Breast epithelium (tissue), 4 donors: ENCODE results near the gene PLCG2. TPM values are rescaled to one million over a fixed set of nuclear protein-coding genes. Genes with fewer than 3 reads are reported as not detected.

Experiments
- DNase-seq, 2 donors: peaks; one replicate each; pipeline ENCODE4 v3.0.0-alpha.2; 2019; ENCODE audit warnings: low spot score in 2 of 2
- H3K27ac ChIP-seq, 2 donors: fragments of 200-600 bp; sonication (generic) in 1 of 2; one replicate each; pipeline ENCODE4 v1.5.1; 2016 to 2019; ENCODE audit warnings: mild to moderate bottlenecking in 1 of 2
- H3K27me3 ChIP-seq, 2 donors: fragments of 200-600 bp; sonication (generic) in 1 of 2; one replicate each; pipeline versions ENCODE4 v1.5.1 to v1.6.0; 2017 to 2019; ENCODE audit warnings: control low read depth in 1 of 2, mild to moderate bottlenecking in 1 of 2
- H3K36me3 ChIP-seq: fragments of 200-600 bp; one replicate; pipeline ENCODE4 v1.5.1; 2019
- H3K4me1 ChIP-seq, 2 donors: fragments of 200-600 bp; sonication (generic); one replicate each; pipeline ENCODE4 v1.5.1; 2016 to 2019; ENCODE audit warnings: control low read depth in 1 of 2
- H3K4me3 ChIP-seq, 3 donors: fragments of 200-600 bp; sonication (generic); 1 replicate in 2 of 3; 2 replicates in 1 of 3; pipeline ENCODE4 v1.5.1; 2016 to 2019; ENCODE audit warnings: mild to moderate bottlenecking in 3 of 3, moderate library complexity in 2 of 3
- H3K9me3 ChIP-seq, 2 donors: fragments of 200-600 bp; sonication (generic) in 1 of 2; one replicate each; pipeline ENCODE4 v1.5.1; 2016 to 2019; ENCODE audit warnings: control low read depth in 1 of 2
- CTCF ChIP-seq, 3 donors: fragments of 450-650 bp; IDR thresholded peaks; one replicate each; pipeline ENCODE4 v1.5.1; 2016 to 2017; ENCODE audit warnings: antibody characterized with exemption in 3 of 3, mild to moderate bottlenecking in 3 of 3, moderate library complexity in 3 of 3
- POLR2A ChIP-seq: fragments of 450-650 bp; IDR thresholded peaks from one replicate; pipeline ENCODE4 v1.6.1; 2016; ENCODE audit warnings: antibody characterized with exemption, mild to moderate bottlenecking, moderate library complexity
- POLR2AphosphoS5 ChIP-seq, 3 donors: sonication (generic); formaldehyde crosslinking; IDR thresholded peaks; one replicate each; pipeline ENCODE4 v1.6.1; 2017; ENCODE audit warnings: antibody characterized with exemption in 3 of 3
- intact Hi-C: fragments of 100-400 bp; cut with DNase I; formaldehyde crosslinking; loops from one replicate; pipeline ENCODE4 v1.15.1; 2023; ENCODE audit warnings: low total_unique reads
- total RNA-seq, 3 donors: library from RNA; depleted of rRNA; stranded (reverse); fragments of >200 nt; gene quantifications; one replicate each; pipeline ENCODE4 v1.1.0, GENCODE V29; 2016

The PLCG2 gene
- total RNA-seq, 3 donors from 2014 or later = 14.6 to 24.6 (median 24.3) TPM

GRCh38 chr16:81926036-81926435 is 146.9 kb downstream of the PLCG2 start:
- TF ChIP-seq POLR2A (no peak), CTCF (IDR thresholded peaks at IDR 0.05) (no peak), POLR2AphosphoS5 (IDR thresholded peaks at IDR 0.05) (no peak)

GRCh38 chr16:81927561-81928185 is 148.6 kb downstream of the PLCG2 start:
- no peak for DNase-seq
- TF ChIP-seq POLR2AphosphoS5 (IDR thresholded peaks at IDR 0.05) (no peak), POLR2A (no peak), CTCF (IDR thresholded peaks at IDR 0.05) (no peak)

More at GRCh38 chr16:81926036-81926435, 146.9 kb downstream of the PLCG2 start:
- Histone ChIP-seq H3K4me1 (no peaks in the 10 kb centered on the region), H3K4me3 (no peak overlapping the region), H3K27ac (no peak overlapping the region), H3K9me3 (no peaks in the 10 kb centered on the region), H3K27me3 (no peaks in the 10 kb centered on the region), H3K36me3 (no peaks in the 10 kb centered on the region)
- intact Hi-C loops = no loop called here
- DNase-seq = no peak

GRCh38 chr16:81928271-81928918 is 149.3 kb downstream of the PLCG2 start:
- TF ChIP-seq POLR2AphosphoS5 (IDR thresholded peaks at IDR 0.05) (no peak), POLR2A (no peak)
- intact Hi-C loops = no loop called here
- no peaks in the 10 kb centered on the region for H3K36me3 ChIP-seq

More at GRCh38 chr16:81927561-81928185, 148.6 kb downstream of the PLCG2 start:
- no peak overlapping the region for H3K27ac ChIP-seq
- H3K36me3 ChIP-seq = no peaks in the 10 kb centered on the region
- intact Hi-C loops = no loop called here
- no peak overlapping the region for H3K4me3 ChIP-seq
- H3K9me3 ChIP-seq = no peaks in the 10 kb centered on the region
- no peaks in the 10 kb centered on the region for H3K4me1 ChIP-seq
- H3K27me3 ChIP-seq = no peaks in the 10 kb centered on the region

GRCh38 chr16:81928975-81929374 is 149.9 kb downstream of the PLCG2 start:
- no peaks in the 10 kb centered on the region for H3K36me3 ChIP-seq
- intact Hi-C loops = no loop called here
- H3K27ac ChIP-seq = no peak overlapping the region
- DNase-seq = peak in 1 of 2 donors; percentile 22
- no peaks in the 10 kb centered on the region for H3K9me3 ChIP-seq
- no peak overlapping the region for H3K4me3 ChIP-seq
- no peaks in the 10 kb centered on the region for H3K4me1 ChIP-seq
- no peaks in the 10 kb centered on the region for H3K27me3 ChIP-seq
- no peak for TF ChIP-seq POLR2A
- TF ChIP-seq CTCF (IDR thresholded peaks at IDR 0.05) = no peak
- TF ChIP-seq POLR2AphosphoS5 (IDR thresholded peaks at IDR 0.05) = no peak

More at GRCh38 chr16:81928271-81928918, 149.3 kb downstream of the PLCG2 start:
- Histone ChIP-seq H3K4me3 (no peak overlapping the region), H3K4me1 (no peaks in the 10 kb centered on the region), H3K27me3 (no peaks in the 10 kb centered on the region), H3K9me3 (no peaks in the 10 kb centered on the region), H3K27ac (no peak overlapping the region)
- DNase-seq = no peak

DNA sequence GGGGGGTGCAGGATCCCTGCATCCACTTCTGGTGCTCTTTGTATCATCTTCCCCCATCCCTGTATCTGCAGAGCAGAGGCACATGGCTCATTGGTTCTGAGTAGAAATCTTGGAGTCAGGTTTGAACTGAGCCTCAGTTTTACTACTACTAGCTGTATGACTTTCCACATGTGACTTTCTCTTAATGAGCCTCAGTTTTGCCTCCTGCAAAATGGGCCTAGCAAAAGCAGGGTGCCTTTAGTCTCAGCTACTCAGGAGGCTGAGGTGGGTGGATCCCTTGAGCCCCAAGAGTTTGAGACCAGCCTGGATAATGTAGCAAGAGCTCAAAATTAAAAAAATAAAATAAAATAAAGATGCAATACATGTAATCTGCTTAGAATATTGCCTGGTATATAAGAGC is 150.8 kb downstream of the PLCG2 start:
- Histone ChIP-seq H3K27ac (no peak overlapping the region), H3K4me3 (no peak overlapping the region), H3K27me3 (no peaks in the 10 kb centered on the region), H3K36me3 (no peaks in the 10 kb centered on the region), H3K9me3 (no peaks in the 10 kb centered on the region), H3K4me1 (no peaks in the 10 kb centered on the region)
- TF ChIP-seq POLR2AphosphoS5 (IDR thresholded peaks at IDR 0.05) = no peak
- no peak for TF ChIP-seq POLR2A
- TF ChIP-seq CTCF (IDR thresholded peaks at IDR 0.05) = no peak
- intact Hi-C loops = no loop called here
- DNase-seq = no peak
